NCI-H2196 treated with DMSO at 0.1 percent for 48 hours (cell line): ENCODE results near the gene ZDHHC11B.
"Not testable (repeated sequence)": the region's sequence is repeated elsewhere in the genome, so short reads cannot be mapped to it uniquely, and the experiment has no call there.

ENCODE experiments used
- DNase-seq: peaks from one replicate; lab custom pipeline; 2025; ENCODE audit not compliant: unreplicated experiment; lab: John Stamatoyannopoulos, UW

Gene ZDHHC11B

GRCh38 chr5:771087-771781 is 13.3 kb downstream of the ZDHHC11B start:
- not testable (repeated sequence) for DNase-seq

- DNase-seq = not testable (repeated sequence)
Observed at GRCh38 chr5:770585-770984, 13.9 kb downstream of the ZDHHC11B start.

GRCh38 chr5:769485-770145 is 14.9 kb downstream of the ZDHHC11B start:
- DNase-seq = not testable (repeated sequence)

- no peak for DNase-seq
Observed at GRCh38 chr5:766666-767431, 17.7 kb downstream of the ZDHHC11B start.

GRCh38 chr5:765948-766631 is 18.4 kb downstream of the ZDHHC11B start:
- no peak for DNase-seq

GRCh38 chr5:763998-764781 is 20.3 kb downstream of the ZDHHC11B start:
- DNase-seq = no peak

- DNase-seq = no peak
Observed at GRCh38 chr5:763397-763796, 21.1 kb downstream of the ZDHHC11B start.

- not testable (repeated sequence) for DNase-seq
Observed at GRCh38 chr5:762996-763395, 21.5 kb downstream of the ZDHHC11B start.

GRCh38 chr5:761854-762710 is 22.4 kb downstream of the ZDHHC11B start:
- no peak for DNase-seq

- DNase-seq = no peak
Observed at GRCh38 chr5:761059-761771, 23.3 kb downstream of the ZDHHC11B start.

- DNase-seq = no peak
Observed at GRCh38 chr5:760363-761058, 24.0 kb downstream of the ZDHHC11B start.

- no peak for DNase-seq
Observed at GRCh38 chr5:759781-760362, 24.7 kb downstream of the ZDHHC11B start.

- no peak for DNase-seq
Observed at GRCh38 chr5:759111-759751, 25.3 kb downstream of the ZDHHC11B start.

GRCh38 chr5:758698-759053 is 25.9 kb downstream of the ZDHHC11B start:
- no peak for DNase-seq

- DNase-seq = no peak
Observed at GRCh38 chr5:757931-758697, 26.4 kb downstream of the ZDHHC11B start.

- no peak for DNase-seq
Observed at GRCh38 chr5:757346-757930, 27.1 kb downstream of the ZDHHC11B start.
